GM19240 (cell line): ENCODE measurements around the gene UGGT2.
"Not testable (repeated sequence)": the region's sequence is repeated elsewhere in the genome, so short reads cannot be mapped to it uniquely, and the experiment has no call there.

Source experiments
- DNase-seq: peaks from one replicate; pipeline ENCODE4 v3.0.0; 2011; ENCODE audit warnings: low spot score; ENCODE audit not compliant: insufficient read length

UGGT2 gene

GRCh38 chr13:95968906-95969305 lies 84.3 kb downstream of the UGGT2 start:
- DNase-seq: no peak

- no peak for DNase-seq
These were observed 95.9 kb downstream of the UGGT2 start for GRCh38 chr13:95957331-95957730.

GRCh38 chr13:95956589-95957148 lies 96.5 kb downstream of the UGGT2 start:
- no peak for DNase-seq

GRCh38 chr13:95955719-95956118 lies 97.5 kb downstream of the UGGT2 start:
- DNase-seq: no peak

- peak; percentile 2 for DNase-seq
These were observed 97.9 kb downstream of the UGGT2 start for GRCh38 chr13:95955255-95955654.

GRCh38 chr13:95954266-95954665 lies 98.9 kb downstream of the UGGT2 start:
- DNase-seq: no peak

GRCh38 chr13:95950103-95950502 lies 103.1 kb downstream of the UGGT2 start:
- no peak for DNase-seq

- no peak for DNase-seq
These were observed 104.5 kb downstream of the UGGT2 start for GRCh38 chr13:95948656-95949055.

- no peak for DNase-seq
These were observed 115.4 kb downstream of the UGGT2 start for GRCh38 chr13:95937714-95938320.

GRCh38 chr13:95931300-95932025 lies 121.7 kb downstream of the UGGT2 start:
- no peak for DNase-seq

- DNase-seq: no peak
These were observed 123.8 kb downstream of the UGGT2 start for GRCh38 chr13:95929430-95929829.

- not testable (repeated sequence) for DNase-seq
These were observed 124.8 kb downstream of the UGGT2 start for GRCh38 chr13:95928367-95928906.

- DNase-seq: no peak
These were observed 127.0 kb downstream of the UGGT2 start for GRCh38 chr13:95926231-95926630.

GRCh38 chr13:95924389-95924994 lies 128.7 kb downstream of the UGGT2 start:
- DNase-seq: no peak

GRCh38 chr13:95921485-95921884 lies 131.7 kb downstream of the UGGT2 start:
- no peak for DNase-seq

- DNase-seq: no peak
These were observed 132.7 kb downstream of the UGGT2 start for GRCh38 chr13:95920485-95920884.

- no peak for DNase-seq
These were observed 134.3 kb downstream of the UGGT2 start for GRCh38 chr13:95918860-95919259.

GRCh38 chr13:95914991-95915501 lies 138.2 kb downstream of the UGGT2 start:
- DNase-seq: no peak

GRCh38 chr13:95906999-95907398 lies 146.2 kb downstream of the UGGT2 start:
- no peak for DNase-seq

- DNase-seq: no peak
These were observed 149.6 kb downstream of the UGGT2 start for GRCh38 chr13:95903569-95903968.

- no peak for DNase-seq
These were observed 150.5 kb downstream of the UGGT2 start for GRCh38 chr13:95902741-95903140.

GRCh38 chr13:95898256-95898655 lies 154.9 kb downstream of the UGGT2 start:
- no peak for DNase-seq
